ENCODE data around the gene METTL23. TPM values are rescaled to one million over a fixed set of nuclear protein-coding genes. Genes with fewer than 3 reads are reported as not detected.

Gene METTL23
- total RNA-seq, 1 experiment from 2014 or later: 58.7 TPM

DNA sequence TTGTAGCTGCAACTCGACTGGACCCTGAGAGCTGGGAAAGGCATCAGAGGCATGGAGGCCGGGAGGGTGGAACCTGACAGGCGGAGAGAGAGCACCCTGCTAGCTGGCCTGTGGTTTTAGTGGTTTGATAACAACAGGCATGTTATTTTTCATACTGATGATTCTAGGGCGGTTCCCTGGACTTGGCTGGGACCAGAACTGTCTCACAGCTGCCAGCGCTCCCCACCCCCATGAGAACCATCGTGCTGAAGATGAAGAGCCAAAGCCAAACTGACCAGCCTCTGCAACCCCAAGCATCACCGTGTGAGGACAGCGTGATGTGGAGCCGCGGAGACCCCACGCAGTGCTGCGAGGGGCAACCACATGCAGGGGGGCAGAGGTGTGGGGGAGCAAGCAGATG is 44.3 kb upstream of the METTL23 start:
- Histone ChIP-seq H3K9me3 (ENCODE audit: low read length) (no peaks in the 10 kb centered on the region), H3K4me2 (ENCODE audit: low read length) (no peak overlapping the region), H3K4me1 (ENCODE audit: insufficient read depth, low read length) (no peaks in the 10 kb centered on the region), H3K4me3 (ENCODE audit: low read length) (no peak overlapping the region), H3K9me2 (replicated peaks; ENCODE audit: low read length) (no peaks in the 10 kb centered on the region), H3K9ac (ENCODE audit: low read length) (no peak overlapping the region), H3K27me3 (ENCODE audit: low read length) (no peaks in the 10 kb centered on the region), H3K79me2 (ENCODE audit: low read length) (no peaks in the 10 kb centered on the region), H3K36me3 (ENCODE audit: low read depth, low read length) (no peaks in the 10 kb centered on the region), H3K27ac (ENCODE audit: low read length) (no peak overlapping the region), H4K20me1 (ENCODE audit: low read length) (no peaks in the 10 kb centered on the region), H2AFZ (ENCODE audit: low read length) (no peak overlapping the region), H3F3A (ENCODE audit: low read length, unreplicated experiment) (no peaks in the 10 kb centered on the region)
- CTCF ChIA-PET: interaction anchor here (0.5 to 1.6 kb wide), 8 partner anchors 26 to 223 kb away, joined by 3 to 8 read pairs (median 3); no protein-coding TSS in a partner anchor
- no TSS peak for BruUV-seq (replicated peaks)
- DNase-seq (no peak), ATAC-seq (no peak)
- intact Hi-C loops (cut with micrococcal nuclease): no loop called here
- POLR2A ChIA-PET (ENCODE audit: unreplicated experiment): no interaction called here
- no peak for TF ChIP-seq EZH2phosphoT487 (IDR thresholded peaks at IDR 0.05; ENCODE audit: borderline replicate concordance, low read length)
- no peak for TF ChIP-seq EZH2 (IDR thresholded peaks at IDR 0.05; ENCODE audit: low read length, unreplicated experiment)
- no peak for TF ChIP-seq CTCF (conservative IDR thresholded peaks at IDR 0.05; ENCODE audit: low read depth, low read length)

DNA sequence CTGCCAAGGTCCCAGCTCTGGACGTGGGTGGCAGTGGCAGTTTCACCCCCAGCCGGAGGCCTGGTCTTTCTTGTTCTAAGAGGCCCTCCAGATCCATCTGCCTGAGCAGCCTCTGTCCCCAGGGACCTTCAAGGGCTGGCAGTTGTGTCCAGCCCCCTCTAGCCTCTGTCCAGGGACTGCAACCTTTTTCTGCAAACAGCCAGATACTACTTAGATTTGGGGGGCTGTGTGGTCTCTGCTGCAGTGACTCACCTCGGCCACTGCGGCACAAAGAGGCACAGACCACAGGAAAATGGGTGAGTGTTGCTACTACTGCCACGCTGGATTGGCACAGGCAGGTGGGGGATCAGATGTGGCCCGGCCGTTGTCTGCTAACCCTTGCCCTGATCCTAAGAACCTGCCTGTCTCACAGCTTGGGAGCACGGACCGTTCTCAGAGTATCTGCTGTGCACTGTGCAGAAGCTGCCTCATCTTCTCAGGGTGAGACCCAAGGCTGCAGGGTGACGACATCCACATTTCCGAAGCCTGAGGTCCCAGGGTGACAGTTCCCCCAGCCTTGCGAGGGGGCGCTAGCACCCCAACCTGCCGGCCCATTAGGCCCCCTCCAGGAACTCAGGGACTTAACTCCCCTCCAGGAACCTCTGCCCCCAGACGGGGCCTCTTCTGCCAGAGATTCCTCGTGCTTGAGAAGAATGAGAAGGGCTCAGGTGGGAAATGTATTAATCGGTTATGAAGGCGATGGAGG is 43.5 kb upstream of the METTL23 start:
- H3K27me3 ChIP-seq (ENCODE audit: low read length): no peaks in the 10 kb centered on the region
- H3K27ac ChIP-seq (ENCODE audit: low read length): no peak overlapping the region
- ChIA-PET CTCF (no interaction called here), POLR2A (ENCODE audit: unreplicated experiment) (no interaction called here)
- DNase-seq: no peak
- no peaks in the 10 kb centered on the region for H3K79me2 ChIP-seq (ENCODE audit: low read length)
- H4K20me1 ChIP-seq (ENCODE audit: low read length): no peaks in the 10 kb centered on the region
- no TSS peak for BruUV-seq (replicated peaks)
- H3K4me2 ChIP-seq (ENCODE audit: low read length): no peak overlapping the region
- no peak overlapping the region for H3K4me3 ChIP-seq (ENCODE audit: low read length)
- ATAC-seq: no peak
- H3F3A ChIP-seq (ENCODE audit: low read length, unreplicated experiment): no peaks in the 10 kb centered on the region
- intact Hi-C loops (cut with micrococcal nuclease): no loop called here
- no peak overlapping the region for H3K9ac ChIP-seq (ENCODE audit: low read length)
- peaks cover 4% of the 10 kb centered on the region for H3K4me1 ChIP-seq (ENCODE audit: insufficient read depth, low read length)
- no peak overlapping the region for H2AFZ ChIP-seq (ENCODE audit: low read length)
- H3K36me3 ChIP-seq (ENCODE audit: low read depth, low read length): no peaks in the 10 kb centered on the region
- no peaks in the 10 kb centered on the region for H3K9me2 ChIP-seq (replicated peaks; ENCODE audit: low read length)
- no peak for TF ChIP-seq EZH2phosphoT487 (IDR thresholded peaks at IDR 0.05; ENCODE audit: borderline replicate concordance, low read length)
- peak; percentile 49; the same call in 1 of the 2 replicates for TF ChIP-seq CTCF (conservative IDR thresholded peaks at IDR 0.05; ENCODE audit: low read depth, low read length)
- TF ChIP-seq EZH2 (IDR thresholded peaks at IDR 0.05; ENCODE audit: low read length, unreplicated experiment): no peak
- H3K9me3 ChIP-seq (ENCODE audit: low read length): no peaks in the 10 kb centered on the region
